PFSK-1 (cell line): ENCODE results near the gene TRDN.

ENCODE experiments used
- FOXP2 ChIP-seq: optimal IDR thresholded peaks from 2 replicates; pipeline ENCODE3; 2011; ENCODE audit warnings: borderline replicate concordance, control low read depth, inconsistent platforms; ENCODE audit not compliant: insufficient read depth; ENCODE audit errors: extremely low read length, extremely low read depth
- POLR2AphosphoS5 ChIP-seq: IDR thresholded peaks from 2 replicates; pipeline ENCODE4 v1.6.1; 2012; ENCODE audit warnings: low read depth, mild to moderate bottlenecking, control low read depth, low read length, moderate library complexity
- SIN3A ChIP-seq: IDR thresholded peaks from 2 replicates; pipeline ENCODE4 v1.6.1; 2012; ENCODE audit warnings: mild to moderate bottlenecking, low read length, moderate library complexity, borderline replicate concordance; ENCODE audit not compliant: insufficient read depth
- TAF1 ChIP-seq: IDR thresholded peaks from 2 replicates; pipeline ENCODE4 v1.6.1; 2012; ENCODE audit warnings: low read length, control low read depth, borderline replicate concordance; ENCODE audit not compliant: insufficient read depth
- TF ChIP-seq, protein P1 (sequence below), 2 experiments: IDR thresholded peaks; 2 replicates each; pipeline versions ENCODE4 v1.6.1 to v1.8.0; 2011 to 2012; ENCODE audit warnings: low read depth in 2 of 2, low read length in 2 of 2, control low read depth in 1 of 2, inconsistent platforms in 1 of 2, mild to moderate bottlenecking in 1 of 2, moderate library complexity in 1 of 2; ENCODE audit not compliant: insufficient read depth in 1 of 2

The TRDN gene

GRCh38 chr6:123527406-123527805 lies 109.3 kb downstream of the TRDN start:
- TF ChIP-seq, protein P1, sequence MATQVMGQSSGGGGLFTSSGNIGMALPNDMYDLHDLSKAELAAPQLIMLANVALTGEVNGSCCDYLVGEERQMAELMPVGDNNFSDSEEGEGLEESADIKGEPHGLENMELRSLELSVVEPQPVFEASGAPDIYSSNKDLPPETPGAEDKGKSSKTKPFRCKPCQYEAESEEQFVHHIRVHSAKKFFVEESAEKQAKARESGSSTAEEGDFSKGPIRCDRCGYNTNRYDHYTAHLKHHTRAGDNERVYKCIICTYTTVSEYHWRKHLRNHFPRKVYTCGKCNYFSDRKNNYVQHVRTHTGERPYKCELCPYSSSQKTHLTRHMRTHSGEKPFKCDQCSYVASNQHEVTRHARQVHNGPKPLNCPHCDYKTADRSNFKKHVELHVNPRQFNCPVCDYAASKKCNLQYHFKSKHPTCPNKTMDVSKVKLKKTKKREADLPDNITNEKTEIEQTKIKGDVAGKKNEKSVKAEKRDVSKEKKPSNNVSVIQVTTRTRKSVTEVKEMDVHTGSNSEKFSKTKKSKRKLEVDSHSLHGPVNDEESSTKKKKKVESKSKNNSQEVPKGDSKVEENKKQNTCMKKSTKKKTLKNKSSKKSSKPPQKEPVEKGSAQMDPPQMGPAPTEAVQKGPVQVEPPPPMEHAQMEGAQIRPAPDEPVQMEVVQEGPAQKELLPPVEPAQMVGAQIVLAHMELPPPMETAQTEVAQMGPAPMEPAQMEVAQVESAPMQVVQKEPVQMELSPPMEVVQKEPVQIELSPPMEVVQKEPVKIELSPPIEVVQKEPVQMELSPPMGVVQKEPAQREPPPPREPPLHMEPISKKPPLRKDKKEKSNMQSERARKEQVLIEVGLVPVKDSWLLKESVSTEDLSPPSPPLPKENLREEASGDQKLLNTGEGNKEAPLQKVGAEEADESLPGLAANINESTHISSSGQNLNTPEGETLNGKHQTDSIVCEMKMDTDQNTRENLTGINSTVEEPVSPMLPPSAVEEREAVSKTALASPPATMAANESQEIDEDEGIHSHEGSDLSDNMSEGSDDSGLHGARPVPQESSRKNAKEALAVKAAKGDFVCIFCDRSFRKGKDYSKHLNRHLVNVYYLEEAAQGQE (IDR thresholded peaks at IDR 0.05; ENCODE audit: insufficient read depth in 1 of 2, low read depth in 2 of 2, low read length in 2 of 2), result no peak
- TF ChIP-seq FOXP2, result no peak
- no peak for TF ChIP-seq POLR2AphosphoS5
- no peak for TF ChIP-seq TAF1
- no peak for TF ChIP-seq SIN3A

DNA sequence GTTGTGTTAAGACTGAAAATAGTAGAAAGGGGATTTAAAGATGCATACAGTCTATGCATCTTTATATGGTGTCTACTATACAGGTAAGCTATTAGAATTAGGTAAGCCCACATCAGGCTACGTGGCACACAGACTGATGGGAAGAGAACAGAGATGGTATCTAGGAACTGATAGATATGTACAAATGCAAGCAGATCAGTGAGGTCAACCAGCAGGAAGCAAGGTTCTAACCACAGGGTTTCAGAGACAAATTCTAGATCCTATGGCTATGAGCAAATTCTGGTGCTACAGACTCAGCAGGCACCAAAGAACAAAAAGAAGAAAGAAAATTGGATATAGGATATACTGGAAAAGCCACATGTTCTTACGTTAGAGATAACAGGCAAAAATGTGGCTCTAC lies 110.6 kb downstream of the TRDN start:
- TF ChIP-seq SIN3A, result no peak
- no peak for TF ChIP-seq FOXP2
- TF ChIP-seq TAF1, result no peak
- no peak for TF ChIP-seq POLR2AphosphoS5
- TF ChIP-seq, protein P1 (IDR thresholded peaks at IDR 0.05; ENCODE audit: insufficient read depth in 1 of 2, low read depth in 2 of 2, low read length in 2 of 2), result no peak

DNA sequence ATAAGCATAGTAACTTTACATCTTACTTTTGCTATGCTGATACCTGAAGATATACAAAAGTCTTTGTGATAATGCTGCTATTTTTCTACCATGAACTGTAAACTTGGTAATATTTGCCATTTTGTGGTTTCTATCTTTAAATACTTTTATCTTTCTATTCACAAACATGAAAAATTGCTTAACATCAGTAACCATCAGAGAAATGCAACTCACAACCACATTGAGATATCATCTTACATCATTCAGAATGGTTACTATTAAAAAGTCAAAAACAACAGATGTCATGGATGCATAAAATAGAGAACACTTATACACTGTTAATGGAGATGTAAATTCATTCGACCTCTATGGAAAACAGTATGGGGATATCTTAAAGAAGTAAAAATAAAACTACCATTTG lies 112.0 kb downstream of the TRDN start:
- TF ChIP-seq SIN3A, result no peak
- no peak for TF ChIP-seq FOXP2
- no peak for TF ChIP-seq POLR2AphosphoS5
- TF ChIP-seq, protein P1 (IDR thresholded peaks at IDR 0.05; ENCODE audit: insufficient read depth in 1 of 2, low read depth in 2 of 2, low read length in 2 of 2), result no peak
- no peak for TF ChIP-seq TAF1

GRCh38 chr6:123520217-123520616 lies 116.5 kb downstream of the TRDN start:
- TF ChIP-seq TAF1 (no peak), POLR2AphosphoS5 (no peak), FOXP2 (no peak), SIN3A (no peak)
- TF ChIP-seq, protein P1 (IDR thresholded peaks at IDR 0.05; ENCODE audit: insufficient read depth in 1 of 2, low read depth in 2 of 2, low read length in 2 of 2), result no peak

- TF ChIP-seq FOXP2, result no peak
- TF ChIP-seq POLR2AphosphoS5, result no peak
Measured at GRCh38 chr6:123519189-123519505, 117.6 kb downstream of the TRDN start.
